ENCODE results near the gene MYLK4.

MYLK4 gene

DNA sequence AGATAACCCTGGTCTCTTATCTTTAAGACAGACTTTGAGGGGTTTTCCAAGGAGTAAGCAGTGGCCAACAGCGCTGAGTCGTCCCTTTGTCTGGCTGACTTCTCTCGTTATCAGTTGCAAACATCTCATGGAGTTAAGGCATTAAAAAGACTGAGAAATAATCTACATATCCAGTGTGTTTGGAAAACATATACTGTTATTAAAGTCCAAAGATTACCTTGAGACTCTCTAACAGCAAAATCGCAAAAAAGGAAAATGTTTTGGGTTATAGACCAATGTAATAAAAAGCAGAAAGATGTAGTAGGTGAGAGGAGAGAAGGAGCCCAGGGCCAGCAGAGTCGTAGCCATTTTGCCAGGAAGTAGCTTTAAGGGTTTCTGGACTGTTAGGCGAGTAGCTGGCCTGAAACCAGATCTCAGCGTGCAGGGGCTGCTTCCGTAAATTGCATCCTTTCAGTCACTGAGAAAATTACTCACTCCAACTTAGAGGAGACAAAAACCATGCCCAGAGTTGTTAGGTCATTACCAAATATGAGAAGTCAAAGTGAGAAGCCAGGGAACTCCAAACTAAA lies 24.6 kb downstream of the MYLK4 start:
- no peaks in the 10 kb centered on the region for H3K27me3 ChIP-seq
- DNase-seq: peak in 1 of 2 donors; percentile 71
- H3K9me3 ChIP-seq: no peaks in the 10 kb centered on the region
- H3K4me1 ChIP-seq: peaks cover 0 to 8% (median 0%) of the 10 kb centered on the region in 4 donors
- no peak overlapping the region for H3K4me3 ChIP-seq
- intact Hi-C loops (cut with DNase I; ENCODE audit: low total_unique reads): no loop called here
- H3K36me3 ChIP-seq: no peaks in the 10 kb centered on the region
- no peak overlapping the region for H3K27ac ChIP-seq
- TF ChIP-seq, protein P1, sequence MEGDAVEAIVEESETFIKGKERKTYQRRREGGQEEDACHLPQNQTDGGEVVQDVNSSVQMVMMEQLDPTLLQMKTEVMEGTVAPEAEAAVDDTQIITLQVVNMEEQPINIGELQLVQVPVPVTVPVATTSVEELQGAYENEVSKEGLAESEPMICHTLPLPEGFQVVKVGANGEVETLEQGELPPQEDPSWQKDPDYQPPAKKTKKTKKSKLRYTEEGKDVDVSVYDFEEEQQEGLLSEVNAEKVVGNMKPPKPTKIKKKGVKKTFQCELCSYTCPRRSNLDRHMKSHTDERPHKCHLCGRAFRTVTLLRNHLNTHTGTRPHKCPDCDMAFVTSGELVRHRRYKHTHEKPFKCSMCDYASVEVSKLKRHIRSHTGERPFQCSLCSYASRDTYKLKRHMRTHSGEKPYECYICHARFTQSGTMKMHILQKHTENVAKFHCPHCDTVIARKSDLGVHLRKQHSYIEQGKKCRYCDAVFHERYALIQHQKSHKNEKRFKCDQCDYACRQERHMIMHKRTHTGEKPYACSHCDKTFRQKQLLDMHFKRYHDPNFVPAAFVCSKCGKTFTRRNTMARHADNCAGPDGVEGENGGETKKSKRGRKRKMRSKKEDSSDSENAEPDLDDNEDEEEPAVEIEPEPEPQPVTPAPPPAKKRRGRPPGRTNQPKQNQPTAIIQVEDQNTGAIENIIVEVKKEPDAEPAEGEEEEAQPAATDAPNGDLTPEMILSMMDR (IDR thresholded peaks at IDR 0.05): no peak

DNA sequence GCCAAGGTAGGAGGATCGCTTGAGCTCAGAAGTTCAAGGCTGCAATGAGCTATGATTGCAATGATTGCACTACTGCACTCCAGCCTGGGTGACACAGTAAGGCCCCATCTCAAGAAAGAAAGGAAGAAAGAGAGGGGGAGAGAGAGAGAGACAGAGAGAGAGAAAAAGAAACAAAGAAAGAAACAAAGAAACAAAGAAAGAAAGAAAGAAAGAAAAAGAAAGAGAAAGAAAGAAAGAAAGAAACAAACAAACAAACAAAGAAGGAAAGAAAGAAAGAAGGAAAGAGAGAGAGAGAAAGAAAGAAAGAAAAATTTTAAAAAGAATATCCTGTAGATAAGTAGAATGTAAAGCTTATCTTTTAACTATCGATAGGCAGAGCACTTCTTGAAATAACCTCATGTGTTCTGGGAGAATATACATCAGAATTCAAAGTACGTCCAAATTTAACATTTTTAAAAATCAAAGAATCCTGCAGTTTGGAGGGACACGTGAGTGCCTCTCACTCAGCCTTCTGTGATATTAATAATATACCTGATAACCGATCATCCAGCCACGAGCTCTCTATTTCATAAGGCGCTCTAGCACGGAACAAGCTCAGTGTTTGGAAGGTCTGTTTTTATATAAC lies 25.2 kb downstream of the MYLK4 start:
- TF ChIP-seq, protein P1 (IDR thresholded peaks at IDR 0.05): no peak
- Histone ChIP-seq H3K4me3 (no peak overlapping the region), H3K27me3 (no peaks in the 10 kb centered on the region), H3K9me3 (no peaks in the 10 kb centered on the region), H3K4me1 (peaks cover 0 to 8% (median 0%) of the 10 kb centered on the region in 4 donors), H3K36me3 (no peaks in the 10 kb centered on the region), H3K27ac (no peak overlapping the region)
- intact Hi-C loops (cut with DNase I; ENCODE audit: low total_unique reads): no loop called here
- no peak for DNase-seq

DNA sequence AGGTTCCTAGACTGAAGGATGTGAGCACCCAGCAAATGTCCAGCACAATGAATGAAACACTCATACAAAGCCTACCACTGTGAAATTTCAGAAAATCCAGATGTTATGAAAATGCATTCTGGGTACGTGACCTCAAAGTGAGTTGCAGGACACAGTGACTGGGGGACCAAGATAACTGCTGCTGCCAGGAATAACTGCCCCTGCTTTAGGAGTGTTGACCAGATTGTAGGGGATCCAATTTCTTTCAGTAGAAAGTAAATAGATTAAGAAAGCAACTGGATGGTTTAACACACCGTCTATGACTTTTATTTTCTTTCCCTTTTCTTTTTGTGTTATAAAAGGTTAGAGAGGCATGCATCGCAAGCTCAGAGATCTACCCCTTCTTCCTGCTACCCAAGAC lies 29.5 kb downstream of the MYLK4 start:
- DNase-seq: no peak
- TF ChIP-seq, protein P1 (IDR thresholded peaks at IDR 0.05): no peak
- no peaks in the 10 kb centered on the region for H3K36me3 ChIP-seq
- no peaks in the 10 kb centered on the region for H3K27me3 ChIP-seq
- H3K9me3 ChIP-seq: no peaks in the 10 kb centered on the region
- intact Hi-C loops (cut with DNase I; ENCODE audit: low total_unique reads): no loop called here
- H3K27ac ChIP-seq: no peak overlapping the region
- peaks cover 0 to 2% (median 0%) of the 10 kb centered on the region in 4 donors for H3K4me1 ChIP-seq
- no peak overlapping the region for H3K4me3 ChIP-seq

DNA sequence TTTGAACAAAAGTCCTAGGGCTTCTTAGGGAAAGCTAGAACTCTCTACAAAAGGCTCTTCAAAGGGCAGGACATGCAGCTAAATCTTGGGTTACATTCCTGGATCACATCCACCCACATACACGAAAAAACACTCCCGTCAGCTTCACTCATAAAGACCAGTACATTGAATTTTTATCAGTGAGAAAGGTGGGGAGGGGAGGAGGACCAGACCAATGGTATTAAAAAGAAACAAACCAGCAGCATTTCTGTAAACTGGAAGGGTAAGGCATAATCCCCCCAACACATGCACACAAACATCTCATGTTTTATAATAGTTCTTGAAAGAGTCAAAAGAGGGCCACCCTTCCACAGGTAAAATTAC lies 31.6 kb downstream of the MYLK4 start:
- H3K4me1 ChIP-seq: no peaks in the 10 kb centered on the region
- no peaks in the 10 kb centered on the region for H3K27me3 ChIP-seq
- intact Hi-C loops (cut with DNase I; ENCODE audit: low total_unique reads): no loop called here
- H3K27ac ChIP-seq: no peak overlapping the region
- H3K4me3 ChIP-seq: no peak overlapping the region
- H3K36me3 ChIP-seq: no peaks in the 10 kb centered on the region
- no peak for DNase-seq
- TF ChIP-seq, protein P1 (IDR thresholded peaks at IDR 0.05): no peak
- no peaks in the 10 kb centered on the region for H3K9me3 ChIP-seq

DNA sequence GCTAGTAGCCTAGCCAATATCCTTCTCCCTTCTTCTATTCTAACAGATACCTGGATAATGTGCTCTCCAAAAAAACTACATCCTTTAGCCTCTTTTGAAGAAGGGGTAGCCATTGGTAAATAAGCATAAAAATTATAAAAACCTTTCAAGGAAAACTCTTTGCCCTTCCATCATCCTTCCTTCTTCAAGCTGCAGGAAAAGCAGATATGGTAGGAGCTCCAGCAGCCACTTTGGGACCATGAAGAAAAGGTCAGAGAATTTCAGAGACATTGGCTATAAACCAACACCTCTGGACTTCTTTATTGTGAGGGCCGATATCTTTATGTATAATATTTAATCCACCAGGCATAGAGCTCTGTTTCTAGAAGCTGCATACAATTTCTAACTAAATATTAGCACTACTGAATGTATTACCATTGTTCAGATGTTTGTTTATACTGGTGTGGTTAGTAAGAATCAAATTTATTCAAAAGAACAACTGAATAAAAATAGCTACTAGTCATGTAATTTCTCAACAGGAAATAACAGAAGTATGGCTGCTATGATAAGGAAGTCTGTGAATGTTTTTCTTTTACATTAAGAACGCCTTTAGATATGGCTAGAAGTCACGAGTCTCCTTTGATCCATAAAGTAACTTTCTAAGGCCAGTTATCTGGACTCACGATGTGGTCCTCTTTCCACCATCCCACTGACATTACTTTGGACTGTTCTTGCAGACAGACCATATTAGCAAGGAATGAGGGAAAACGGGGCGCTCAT lies 32.2 kb downstream of the MYLK4 start:
- DNase-seq: no peak
- Histone ChIP-seq H3K36me3 (no peaks in the 10 kb centered on the region), H3K4me3 (no peak overlapping the region), H3K9me3 (no peaks in the 10 kb centered on the region), H3K4me1 (no peaks in the 10 kb centered on the region), H3K27me3 (no peaks in the 10 kb centered on the region), H3K27ac (no peak overlapping the region)
- intact Hi-C loops (cut with DNase I; ENCODE audit: low total_unique reads): no loop called here
- TF ChIP-seq, protein P1 (IDR thresholded peaks at IDR 0.05): no peak
